Mucosa of descending colon (tissue), 3 donors: Measurements from ENCODE around the gene SMIM20. TPM values are rescaled to one million over a fixed set of nuclear protein-coding genes. Genes with fewer than 3 reads are reported as not detected.

Source experiments
- ATAC-seq: fragments of 200-7000 bp; cut with Tn5 transposase; one replicate; pipeline ENCODE4 v1.9.1; 2020; ENCODE audit warnings: mild to moderate bottlenecking, moderate library complexity
- DNase-seq, 3 donors: peaks; one replicate each; pipeline ENCODE4 v3.0.0-alpha.2; 2020
- H3K36me3 ChIP-seq: fragments of 200-600 bp; one replicate; pipeline ENCODE4 v1.8.0; 2021; ENCODE audit warnings: low read depth, mild to moderate bottlenecking
- H3K4me1 ChIP-seq: fragments of 200-600 bp; one replicate; pipeline ENCODE4 v1.8.0; 2021; ENCODE audit warnings: low read depth, mild to moderate bottlenecking
- H3K4me3 ChIP-seq: fragments of 200-600 bp; one replicate; pipeline ENCODE4 v1.8.0; 2021; ENCODE audit warnings: mild to moderate bottlenecking
- H3K9me3 ChIP-seq: fragments of 200-600 bp; one replicate; pipeline ENCODE4 v1.8.0; 2021; ENCODE audit warnings: mild to moderate bottlenecking
- intact Hi-C, 2 donors: fragments of 100-400 bp; cut with DNase I in 1 of 2; cut with micrococcal nuclease in 1 of 2; formaldehyde crosslinking; loops; one replicate each; pipeline versions ENCODE4 v1.11.0 to v1.11.1; 2022; cut with DNase I, micrococcal nuclease
- total RNA-seq, 3 donors: library from RNA; stranded (reverse); fragmentation: NEBNext Ultra II Directional in 2 of 3; extraction: Animal tissue kit (Norgen Biotek cat#: 25700) in 2 of 3; gene quantifications; one replicate each; pipeline versions ENCODE4 v1.2.1 to v1.2.4, GENCODE V29; 2021 to 2023
- TF ChIP-seq, protein P1 (sequence below): fragments of 200-600 bp; IDR thresholded peaks from one replicate; pipeline ENCODE4 v1.8.0; 2022; ENCODE audit warnings: antibody characterized with exemption, mild to moderate bottlenecking
- donor health status: DM: no; HTN: no; CAD: no; lungs with moderate emphysema.
- donor health status: DM: no; HTN: no; CAD: no.
- donor health status: DM: no; HTN: yes; CAD: no.

The SMIM20 gene
- total RNA-seq, 3 donors from 2014 or later, result 28.1 to 36.0 (median 28.7) TPM

DNA sequence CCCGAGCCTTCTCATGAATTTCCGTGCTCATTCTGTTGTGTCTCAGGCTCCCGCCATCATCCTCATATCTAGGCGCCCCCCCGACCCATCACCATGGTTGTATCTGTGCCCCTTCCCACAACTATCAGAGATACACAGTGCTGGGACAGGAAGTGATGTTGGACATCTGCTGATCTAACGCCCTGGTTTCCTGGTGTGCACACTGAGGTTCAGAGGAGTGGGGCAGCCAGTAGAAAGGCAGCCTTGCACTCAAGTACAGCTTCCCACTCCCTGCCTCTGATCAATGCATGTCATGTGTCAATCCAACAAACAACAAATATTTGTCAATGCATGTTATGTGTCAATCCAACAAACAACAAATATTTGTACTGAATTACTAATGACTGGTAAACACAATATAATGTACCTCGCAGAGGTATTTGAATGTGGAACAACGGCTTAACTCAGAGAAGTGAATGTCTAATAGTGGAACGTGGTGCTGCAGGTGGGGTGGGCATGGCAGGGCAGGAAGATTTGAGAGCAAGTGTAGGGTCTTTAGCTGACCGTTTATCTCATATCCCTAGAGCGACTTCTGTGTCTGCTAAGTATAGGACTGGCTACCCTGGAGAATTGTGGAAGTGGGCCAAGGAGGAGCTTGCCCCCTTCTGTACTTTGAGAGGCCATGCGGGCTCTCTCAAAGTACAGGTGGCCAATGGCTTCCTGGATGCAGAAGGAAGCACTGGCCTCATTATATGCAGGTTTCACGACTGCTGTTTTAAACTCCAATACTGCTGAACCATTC, 41.0 kb upstream of the SMIM20 start:
- DNase-seq (no peak), ATAC-seq (no peak)
- H3K4me3 ChIP-seq, result no peak overlapping the region
- no peaks in the 10 kb centered on the region for H3K9me3 ChIP-seq
- intact Hi-C loops, result no loop called here
- TF ChIP-seq, protein P1, sequence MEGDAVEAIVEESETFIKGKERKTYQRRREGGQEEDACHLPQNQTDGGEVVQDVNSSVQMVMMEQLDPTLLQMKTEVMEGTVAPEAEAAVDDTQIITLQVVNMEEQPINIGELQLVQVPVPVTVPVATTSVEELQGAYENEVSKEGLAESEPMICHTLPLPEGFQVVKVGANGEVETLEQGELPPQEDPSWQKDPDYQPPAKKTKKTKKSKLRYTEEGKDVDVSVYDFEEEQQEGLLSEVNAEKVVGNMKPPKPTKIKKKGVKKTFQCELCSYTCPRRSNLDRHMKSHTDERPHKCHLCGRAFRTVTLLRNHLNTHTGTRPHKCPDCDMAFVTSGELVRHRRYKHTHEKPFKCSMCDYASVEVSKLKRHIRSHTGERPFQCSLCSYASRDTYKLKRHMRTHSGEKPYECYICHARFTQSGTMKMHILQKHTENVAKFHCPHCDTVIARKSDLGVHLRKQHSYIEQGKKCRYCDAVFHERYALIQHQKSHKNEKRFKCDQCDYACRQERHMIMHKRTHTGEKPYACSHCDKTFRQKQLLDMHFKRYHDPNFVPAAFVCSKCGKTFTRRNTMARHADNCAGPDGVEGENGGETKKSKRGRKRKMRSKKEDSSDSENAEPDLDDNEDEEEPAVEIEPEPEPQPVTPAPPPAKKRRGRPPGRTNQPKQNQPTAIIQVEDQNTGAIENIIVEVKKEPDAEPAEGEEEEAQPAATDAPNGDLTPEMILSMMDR, result no peak
- no peaks in the 10 kb centered on the region for H3K4me1 ChIP-seq
- H3K36me3 ChIP-seq, result no peaks in the 10 kb centered on the region

GRCh38 chr4:25873632-25874129, 40.3 kb upstream of the SMIM20 start:
- H3K9me3 ChIP-seq, result no peaks in the 10 kb centered on the region
- intact Hi-C loops, result no loop called here
- H3K4me1 ChIP-seq, result no peaks in the 10 kb centered on the region
- ATAC-seq, result no peak
- no peak for DNase-seq
- TF ChIP-seq, protein P1, result no peak
- H3K36me3 ChIP-seq, result no peaks in the 10 kb centered on the region
- H3K4me3 ChIP-seq, result no peak overlapping the region

DNA sequence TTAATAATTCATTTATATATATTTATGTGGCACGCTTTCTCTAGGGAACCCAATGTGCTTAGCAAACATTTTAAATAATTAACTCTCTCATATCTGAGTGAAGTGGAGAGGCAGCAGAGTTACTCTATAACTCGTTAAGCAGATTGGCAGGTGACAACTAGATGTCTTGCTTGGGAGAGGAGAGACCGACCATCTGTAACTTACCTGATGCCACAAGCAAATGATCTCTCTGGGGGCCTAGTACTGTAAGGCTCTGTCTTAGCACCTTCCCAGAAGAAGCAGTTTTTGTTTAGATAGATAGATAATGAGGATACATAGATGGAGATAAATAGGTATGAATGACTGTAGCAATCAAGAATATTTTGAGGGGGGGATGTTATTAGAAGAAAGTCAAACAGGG, 39.4 kb upstream of the SMIM20 start:
- Histone ChIP-seq H3K36me3 (no peaks in the 10 kb centered on the region), H3K9me3 (no peaks in the 10 kb centered on the region), H3K4me3 (no peak overlapping the region), H3K4me1 (no peaks in the 10 kb centered on the region)
- no peak for DNase-seq
- TF ChIP-seq, protein P1, result no peak
- ATAC-seq, result peak; percentile 39
- intact Hi-C loops, result no loop called here

GRCh38 chr4:25875281-25875745, 38.7 kb upstream of the SMIM20 start:
- no peaks in the 10 kb centered on the region for H3K36me3 ChIP-seq
- ATAC-seq (peak; percentile 67), DNase-seq (no peak)
- no peaks in the 10 kb centered on the region for H3K4me1 ChIP-seq
- no peaks in the 10 kb centered on the region for H3K9me3 ChIP-seq
- TF ChIP-seq, protein P1, result no peak
- no peak overlapping the region for H3K4me3 ChIP-seq
- intact Hi-C loops, result no loop called here

DNA sequence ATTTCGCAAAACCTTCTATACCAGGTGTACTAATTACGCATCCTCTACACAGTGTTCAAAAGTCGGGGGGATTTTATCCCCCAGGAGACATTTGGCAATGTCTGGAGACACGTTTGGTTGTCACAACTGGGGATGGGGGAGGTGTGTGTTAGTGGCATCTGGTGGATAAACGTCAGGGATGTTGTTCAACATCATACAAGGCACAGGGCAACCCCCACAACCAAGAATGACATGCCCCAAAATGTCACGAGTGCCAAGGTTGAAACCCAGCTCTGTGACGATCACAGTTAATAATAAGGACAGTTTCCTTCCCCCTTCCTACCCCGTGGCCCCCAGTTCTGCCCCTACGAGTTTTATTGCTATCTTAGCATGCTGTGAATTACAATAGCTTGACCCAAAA, 35.3 kb upstream of the SMIM20 start:
- DNase-seq, result no peak
- ATAC-seq, result peak; percentile 39
- TF ChIP-seq, protein P1, result no peak
- intact Hi-C loops, result no loop called here
- Histone ChIP-seq H3K9me3 (no peaks in the 10 kb centered on the region), H3K4me1 (no peaks in the 10 kb centered on the region), H3K36me3 (no peaks in the 10 kb centered on the region), H3K4me3 (no peak overlapping the region)
